OCI-M1 (cell line): ENCODE results near the gene FARP2.
"Not testable (repeated sequence)": the region's sequence is repeated elsewhere in the genome, so short reads cannot be mapped to it uniquely, and the experiment has no call there.

Experiments used
- DNase-seq: peaks from one replicate; lab custom pipeline; 2025; lab: John Stamatoyannopoulos, UW

Gene FARP2

DNA sequence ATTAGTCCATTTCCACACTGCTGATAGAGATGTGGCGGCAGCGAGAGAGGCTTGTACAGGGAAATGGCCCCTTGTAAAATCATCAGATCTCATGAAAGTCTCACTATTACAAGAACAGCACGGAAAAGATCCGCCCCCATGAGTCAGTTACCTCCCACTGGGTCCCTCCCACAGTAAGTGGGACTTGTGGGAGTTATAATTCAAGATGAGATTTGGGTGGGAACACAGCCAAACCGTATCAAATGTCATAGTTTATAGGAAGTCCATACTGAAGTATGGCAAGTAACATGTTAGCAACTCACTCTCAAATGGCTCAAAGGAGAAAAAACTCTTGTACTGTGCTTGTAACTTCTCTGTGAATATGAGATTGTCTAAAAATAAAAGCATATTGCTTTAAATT, 56.1 kb downstream of the FARP2 start:
- peak; percentile 94 for DNase-seq

DNA sequence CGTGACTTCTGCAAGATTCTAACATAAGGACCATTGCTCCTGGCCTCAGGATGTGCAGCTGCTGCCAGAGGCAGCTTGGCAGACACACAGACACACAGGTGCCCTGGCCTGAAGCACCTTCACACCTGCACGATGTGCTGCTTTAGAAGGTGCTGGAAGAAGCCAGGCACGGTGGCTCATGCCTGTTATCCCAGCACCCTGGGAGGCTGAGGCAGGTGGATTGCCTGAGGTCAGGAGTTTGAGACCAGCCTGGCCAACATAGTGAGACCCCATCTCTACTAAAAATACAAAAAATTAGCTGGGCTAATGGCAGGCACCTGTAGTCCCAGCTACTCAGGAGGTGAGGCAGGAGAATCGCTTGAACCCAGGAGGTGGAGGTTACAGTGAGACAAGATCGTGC, 57.4 kb downstream of the FARP2 start:
- DNase-seq = not testable (repeated sequence)

DNA sequence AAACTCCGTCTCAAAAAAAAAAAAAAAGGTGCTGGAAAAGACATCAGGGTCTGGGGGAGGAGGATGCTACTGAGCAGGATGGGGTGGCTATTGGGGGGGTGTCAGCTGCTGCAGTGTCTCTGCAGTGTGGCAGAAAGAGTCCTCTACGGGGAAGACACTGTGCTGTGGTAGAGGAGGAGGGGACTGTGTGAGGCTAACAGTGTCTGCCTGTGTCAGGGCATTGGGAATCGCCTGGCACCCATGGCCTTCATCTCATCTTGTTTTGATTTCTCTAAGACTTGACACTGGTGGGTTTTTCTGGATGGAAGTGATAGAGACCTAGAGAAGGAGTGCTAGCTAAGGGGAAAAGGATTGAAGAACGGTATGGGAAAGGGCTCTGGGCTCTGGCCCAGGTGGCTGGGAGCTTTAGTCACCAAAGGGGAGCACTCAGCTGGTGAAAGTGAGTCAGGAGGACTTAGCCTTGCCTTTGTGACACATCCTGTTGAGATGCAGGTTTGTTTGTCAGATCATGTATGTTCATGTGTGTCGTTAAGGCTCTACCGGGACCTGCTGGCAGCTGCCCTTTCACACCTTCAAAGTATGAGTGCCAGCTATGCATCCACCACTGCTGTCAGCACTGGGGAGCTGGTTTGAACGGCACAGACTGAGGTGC, 58.0 kb downstream of the FARP2 start:
- DNase-seq = no peak

DNA sequence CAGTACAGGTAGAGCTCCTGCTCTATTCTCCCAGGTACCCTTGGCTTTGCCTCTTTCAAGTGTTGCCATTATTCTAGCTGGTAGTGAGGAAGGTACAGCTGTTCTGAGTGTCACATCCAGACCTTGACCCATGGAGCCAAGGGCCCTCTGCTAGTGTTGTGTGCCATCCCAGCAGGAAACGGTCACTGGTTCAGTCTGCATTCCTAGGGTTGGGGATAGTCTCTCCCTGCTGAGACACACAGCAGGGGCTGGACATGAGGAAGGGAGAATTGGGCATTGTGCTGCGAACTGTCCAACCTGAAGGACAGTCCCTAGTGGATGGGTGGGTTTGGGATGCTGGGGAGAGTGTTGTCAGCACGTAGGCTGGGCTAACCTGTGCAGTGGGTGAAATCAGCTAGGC, 59.1 kb downstream of the FARP2 start:
- no peak for DNase-seq

DNA sequence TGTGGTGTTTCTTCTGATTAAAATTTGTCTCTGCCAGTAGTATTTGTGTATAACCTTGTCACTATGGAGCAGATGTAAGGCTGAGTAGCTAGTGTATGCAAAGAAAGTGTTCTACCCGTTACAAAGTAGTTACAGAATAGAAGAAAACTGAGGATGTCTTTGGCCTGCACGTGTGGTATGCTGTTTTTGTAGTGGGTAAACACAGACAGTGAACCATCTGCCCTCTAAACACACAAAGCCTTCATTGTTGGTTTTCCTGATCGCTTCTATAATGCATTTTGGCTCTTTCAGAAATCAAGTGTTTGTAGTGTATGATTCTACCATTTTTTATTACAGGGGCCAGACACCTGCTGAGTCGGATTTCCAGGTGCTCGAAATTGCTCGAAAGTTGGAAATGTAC, 61.5 kb downstream of the FARP2 start:
- DNase-seq = no peak

DNA sequence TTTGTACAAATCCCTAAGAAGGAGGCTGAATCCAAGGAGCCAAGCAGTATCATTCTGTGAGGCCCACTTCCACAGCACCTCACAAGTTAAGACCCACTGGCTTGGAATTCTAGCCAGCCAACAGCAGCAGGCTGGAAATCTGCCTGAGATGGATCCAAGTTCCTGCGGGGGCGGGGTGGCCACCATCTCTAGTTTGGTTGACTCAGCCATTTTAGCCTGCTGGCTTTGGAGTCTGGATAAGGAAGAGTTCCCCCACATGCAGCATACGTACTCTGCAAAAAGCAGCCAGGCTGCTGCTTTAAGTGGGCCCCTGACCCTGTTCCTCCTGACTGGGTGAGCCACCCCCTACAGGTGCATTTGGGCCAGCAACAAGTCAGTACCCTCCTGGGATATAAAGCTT, 65.2 kb downstream of the FARP2 start:
- DNase-seq = no peak

DNA sequence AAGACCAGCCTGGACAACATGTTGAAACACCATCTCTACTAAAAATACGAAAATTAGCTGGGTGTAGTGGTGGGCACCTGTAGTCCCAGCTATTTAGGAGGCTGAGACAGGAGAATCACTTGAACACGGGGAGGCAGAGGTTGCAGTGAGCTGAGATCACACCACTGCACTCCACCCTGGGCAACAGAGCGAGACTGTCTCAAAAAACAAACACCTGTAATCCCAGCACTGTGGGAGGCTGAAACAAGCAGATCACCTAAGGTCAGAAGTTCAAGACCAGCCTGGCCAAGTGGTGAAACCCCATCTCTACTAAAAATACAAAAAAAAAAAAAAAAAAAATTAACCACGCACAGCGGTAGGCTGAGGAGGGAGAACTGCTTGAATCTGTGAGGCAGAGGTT, 65.9 kb downstream of the FARP2 start:
- DNase-seq = not testable (repeated sequence)

DNA sequence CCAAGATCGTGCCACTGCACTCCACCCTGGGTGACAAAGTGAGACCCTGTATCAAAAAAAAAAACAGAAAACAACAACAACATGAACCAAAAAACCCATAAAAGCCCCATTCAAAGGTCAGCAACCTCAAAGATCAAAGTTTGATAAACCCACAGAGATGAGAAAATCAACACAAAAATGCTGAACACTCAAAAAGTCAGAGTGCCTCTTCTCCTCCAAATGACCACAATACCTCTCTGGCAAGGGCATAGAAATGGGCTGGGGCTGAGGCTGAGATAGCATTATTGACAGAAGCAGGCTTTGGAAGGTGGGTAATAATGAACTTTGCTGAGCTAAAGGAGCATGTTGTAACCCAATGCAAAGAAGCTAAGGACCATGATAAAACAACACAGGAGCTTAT, 66.3 kb downstream of the FARP2 start:
- no peak for DNase-seq

DNA sequence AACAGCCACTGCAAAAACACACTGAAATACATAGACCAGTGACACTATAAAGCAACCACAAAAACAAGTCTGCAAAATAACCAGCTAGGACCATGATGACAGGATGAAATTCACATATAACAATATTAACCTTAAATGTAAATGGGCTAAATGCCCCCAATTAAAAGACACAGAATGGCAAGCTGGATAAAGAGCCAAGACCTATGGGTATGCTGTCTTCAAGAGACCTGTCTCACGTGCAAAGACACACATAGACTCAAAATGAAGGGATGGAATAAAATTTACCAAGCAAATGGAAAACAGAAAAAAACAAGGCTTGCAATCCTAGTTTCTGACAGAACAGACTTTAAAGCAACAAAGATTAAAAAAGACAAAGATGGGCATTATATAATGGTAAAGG, 67.4 kb downstream of the FARP2 start:
- DNase-seq = not testable (repeated sequence)

DNA sequence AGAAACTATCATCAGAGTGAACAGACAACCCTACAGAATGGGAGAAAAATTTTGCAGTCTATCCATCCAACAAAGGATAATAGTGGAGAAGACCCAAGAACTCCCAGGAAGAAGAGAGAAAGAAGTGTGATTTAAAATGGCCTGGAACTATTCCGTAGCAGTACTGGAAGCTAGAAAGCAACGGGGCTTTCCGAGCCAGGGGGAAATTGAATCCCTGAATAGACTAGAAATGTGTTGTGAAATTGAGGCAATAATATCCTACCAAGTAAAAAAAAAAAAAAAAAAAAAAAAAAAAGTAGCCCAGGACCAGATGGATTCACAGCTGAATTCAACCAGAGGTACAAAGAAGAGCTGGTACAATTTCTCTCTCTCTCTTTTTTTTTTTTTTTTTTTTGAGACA, 69.3 kb downstream of the FARP2 start:
- DNase-seq = no peak

DNA sequence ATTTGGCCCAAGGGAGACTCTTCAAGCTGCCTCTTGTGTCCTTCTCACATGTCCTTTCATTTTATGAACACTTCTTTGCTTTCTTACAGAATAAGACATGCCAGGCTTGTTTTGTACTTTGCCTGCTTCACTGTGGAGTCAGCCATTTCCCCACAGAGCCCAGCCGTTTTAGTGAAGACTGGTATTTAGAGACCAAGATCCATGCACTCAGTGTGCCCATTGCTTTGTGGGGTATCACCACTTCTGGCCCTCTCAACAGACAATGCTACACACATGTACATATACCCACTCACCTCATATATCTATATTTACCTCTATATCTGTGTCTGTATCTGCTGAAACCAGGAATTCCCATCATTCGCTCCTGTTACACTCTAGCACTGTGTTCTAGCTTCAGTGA, 74.1 kb downstream of the FARP2 start:
- DNase-seq = no peak

DNA sequence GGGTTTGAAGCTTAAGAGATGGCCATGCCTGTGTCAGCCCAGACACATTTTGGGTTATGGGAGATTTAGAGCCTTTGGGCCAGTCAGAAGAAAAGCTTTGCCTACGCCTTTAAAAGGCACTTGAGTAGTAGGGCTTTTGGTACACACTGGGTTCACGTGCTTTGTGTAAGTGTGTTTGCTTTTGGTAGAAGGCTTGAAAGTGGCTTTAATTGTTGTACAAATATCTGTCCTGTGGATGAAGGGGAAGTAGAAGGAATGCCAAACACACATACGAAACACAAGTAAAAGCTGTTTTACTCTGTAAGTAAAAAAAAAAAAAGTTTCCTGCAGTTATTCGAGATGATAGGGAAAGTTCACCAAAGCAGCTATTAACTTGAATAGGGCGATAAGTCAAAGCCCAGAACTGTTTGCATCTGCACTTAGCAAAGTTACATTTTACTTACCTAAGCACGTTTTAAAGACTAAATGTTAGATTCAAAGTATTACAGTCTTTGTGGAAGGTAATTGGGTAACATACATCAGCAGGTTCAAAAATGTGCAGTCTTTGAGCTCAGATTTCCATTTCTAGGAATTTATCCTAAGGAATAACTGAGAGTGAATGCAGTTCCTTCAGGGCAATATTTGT, 76.9 kb downstream of the FARP2 start:
- DNase-seq = no peak

DNA sequence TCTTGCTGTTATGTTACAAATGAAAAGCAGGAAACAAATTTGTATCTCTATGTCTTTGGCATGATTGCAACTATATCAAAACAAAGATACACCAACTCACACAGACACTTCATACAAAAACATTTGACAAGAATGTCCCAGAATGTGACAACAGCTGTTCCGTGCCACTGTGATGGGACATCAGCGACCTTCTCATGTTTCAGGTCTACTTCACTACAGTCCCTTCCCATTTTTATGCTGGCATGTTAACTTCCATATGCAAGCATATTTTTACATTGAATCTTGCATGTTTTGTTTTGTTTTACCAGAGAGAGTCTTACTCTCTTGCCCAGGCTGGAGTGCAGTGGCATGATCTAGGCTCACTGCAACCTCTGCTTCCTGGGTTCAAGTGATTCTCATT, 81.1 kb downstream of the FARP2 start:
- DNase-seq = no peak

DNA sequence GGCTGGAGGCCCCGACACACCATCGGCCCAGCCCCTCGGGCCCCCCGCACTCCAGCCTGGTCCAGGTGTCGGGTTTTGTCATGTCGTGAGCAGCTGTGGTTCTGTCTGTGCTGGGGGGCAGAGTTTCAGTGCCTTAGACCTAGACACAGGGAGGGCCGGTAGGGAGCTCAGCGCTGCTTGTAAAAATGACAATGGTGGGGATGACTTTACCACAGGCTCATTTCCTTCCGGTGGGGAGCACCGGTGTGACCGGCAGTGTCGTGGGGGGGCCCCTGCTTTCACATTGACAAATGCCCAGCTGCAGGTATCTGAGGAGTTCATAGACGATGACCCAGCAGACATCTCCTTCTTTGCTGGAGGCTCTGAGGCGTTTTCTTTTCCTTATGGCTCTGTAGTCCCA, 85.4 kb downstream of the FARP2 start:
- DNase-seq = no peak

DNA sequence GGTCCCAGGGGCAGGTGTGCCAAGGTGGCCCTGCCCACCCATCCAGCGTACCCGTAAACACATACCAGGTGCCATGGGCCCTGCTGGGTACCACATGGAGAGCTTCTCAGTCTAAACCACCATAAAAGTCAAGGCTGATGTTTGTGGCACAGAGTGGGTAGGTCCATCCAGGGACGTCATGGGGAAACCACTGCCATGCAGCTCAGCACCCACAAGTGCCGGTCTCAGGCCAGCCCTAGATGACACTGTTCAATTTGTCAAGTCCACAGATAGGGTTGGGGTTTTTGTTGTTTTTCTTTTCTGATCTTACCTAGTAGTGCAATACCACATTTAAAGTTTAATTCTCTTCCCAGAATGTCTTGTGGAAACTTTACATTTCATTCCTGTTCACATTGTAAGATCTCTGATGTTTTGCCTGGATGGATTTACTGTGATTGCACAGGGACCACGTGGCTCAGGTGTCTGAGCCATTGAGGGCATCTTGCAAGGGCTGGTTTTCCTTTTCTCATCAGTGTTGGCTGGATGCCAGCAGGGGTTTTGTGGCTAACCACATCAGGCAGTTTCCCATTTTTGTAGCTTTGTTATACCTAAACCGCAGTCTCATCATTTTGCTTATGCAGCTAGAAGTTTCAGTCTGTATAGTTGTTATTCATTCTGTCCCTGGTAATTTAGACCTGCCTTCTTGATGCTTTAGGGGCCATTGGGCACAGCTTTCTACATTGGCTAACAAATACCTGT, 87.6 kb downstream of the FARP2 start:
- peak; percentile 94 for DNase-seq

DNA sequence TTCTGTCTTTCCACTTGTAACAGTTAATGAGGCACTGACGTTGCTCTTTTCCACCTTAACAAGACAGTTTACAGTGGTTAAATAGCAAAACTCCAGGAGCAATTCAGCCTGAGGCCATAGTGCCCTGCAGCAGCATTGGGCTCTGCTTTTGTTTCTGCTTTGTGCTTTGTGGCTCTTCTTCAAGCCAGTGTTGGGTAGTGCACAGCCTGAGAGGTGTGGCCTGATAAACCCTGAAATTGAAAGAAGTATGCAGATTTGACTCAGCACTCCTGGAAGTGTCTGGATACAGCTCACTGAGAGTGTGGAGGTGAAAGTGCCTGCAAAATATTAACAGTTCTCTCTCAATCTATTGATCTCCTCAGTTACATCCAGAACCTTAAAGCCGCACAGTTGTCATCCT, 89.3 kb downstream of the FARP2 start:
- peak; percentile 23 for DNase-seq

DNA sequence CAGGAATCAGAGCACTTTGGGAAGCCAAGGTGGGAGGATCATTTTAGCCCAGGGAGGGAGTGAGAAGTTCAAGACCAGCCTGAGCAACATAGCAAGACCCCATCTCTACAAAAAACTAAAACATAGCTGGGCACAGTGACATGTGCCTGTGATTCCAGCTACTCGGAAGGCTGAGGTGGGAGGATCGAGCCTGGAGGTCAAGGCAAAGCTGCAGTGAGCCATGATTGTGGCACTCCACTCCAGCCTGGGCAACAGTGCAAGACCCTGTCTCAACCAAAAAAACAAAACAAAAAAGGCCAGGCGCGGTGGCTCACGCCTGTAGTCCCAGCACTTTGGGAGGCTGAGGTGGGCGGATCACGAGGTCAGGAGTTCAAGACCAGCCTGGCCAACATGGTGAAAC, 94.0 kb downstream of the FARP2 start:
- not testable (repeated sequence) for DNase-seq

DNA sequence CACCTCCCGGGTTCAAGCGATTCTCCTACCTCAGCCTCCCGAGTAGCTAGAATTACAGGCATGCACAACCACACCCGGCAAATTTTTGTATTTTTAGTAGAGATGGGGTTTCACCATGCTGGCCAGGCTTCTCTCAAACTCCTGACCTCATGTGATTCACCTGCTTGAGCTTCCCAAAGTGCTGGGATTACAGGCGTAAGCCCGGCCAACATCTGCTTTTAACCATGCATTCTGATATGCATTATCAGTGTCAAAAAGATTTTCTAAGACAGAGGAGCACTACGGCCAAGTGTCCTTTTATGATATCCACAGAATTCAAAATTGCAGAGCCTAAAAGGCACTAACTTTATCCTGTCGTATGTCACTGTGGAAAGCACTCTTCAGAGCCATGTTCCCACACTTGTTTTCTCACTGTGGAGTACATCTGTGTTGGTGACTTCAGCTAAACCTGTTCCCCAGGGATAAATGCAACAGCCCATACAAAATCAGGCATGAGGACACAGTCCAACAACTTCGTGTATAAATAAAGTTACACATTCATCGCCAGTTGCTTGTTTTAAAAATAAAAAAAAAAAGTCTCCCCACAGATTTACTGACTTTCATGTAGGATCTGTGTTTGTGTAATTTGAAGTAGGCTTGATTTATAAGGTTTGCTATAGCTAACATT, 95.9 kb downstream of the FARP2 start:
- no peak for DNase-seq

DNA sequence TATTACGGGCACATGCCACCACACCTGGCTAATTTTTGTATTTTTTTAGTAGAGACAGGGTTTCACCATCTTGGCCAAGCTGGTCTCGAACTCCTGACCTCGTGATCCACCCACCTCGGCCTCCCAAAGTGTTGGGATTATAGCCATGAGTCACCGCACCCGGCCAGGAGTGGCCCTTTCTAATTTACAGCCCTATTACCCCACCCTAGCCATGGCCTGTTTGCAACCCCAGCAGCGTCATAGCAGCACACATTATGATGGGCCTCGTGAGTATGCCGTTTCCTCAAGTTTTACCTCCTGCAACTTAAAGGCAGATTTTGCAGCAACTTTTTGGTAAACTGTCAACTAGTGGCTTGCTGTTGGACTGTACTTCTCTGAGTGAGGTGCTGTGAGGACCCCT, 97.8 kb downstream of the FARP2 start:
- DNase-seq = not testable (repeated sequence)

DNA sequence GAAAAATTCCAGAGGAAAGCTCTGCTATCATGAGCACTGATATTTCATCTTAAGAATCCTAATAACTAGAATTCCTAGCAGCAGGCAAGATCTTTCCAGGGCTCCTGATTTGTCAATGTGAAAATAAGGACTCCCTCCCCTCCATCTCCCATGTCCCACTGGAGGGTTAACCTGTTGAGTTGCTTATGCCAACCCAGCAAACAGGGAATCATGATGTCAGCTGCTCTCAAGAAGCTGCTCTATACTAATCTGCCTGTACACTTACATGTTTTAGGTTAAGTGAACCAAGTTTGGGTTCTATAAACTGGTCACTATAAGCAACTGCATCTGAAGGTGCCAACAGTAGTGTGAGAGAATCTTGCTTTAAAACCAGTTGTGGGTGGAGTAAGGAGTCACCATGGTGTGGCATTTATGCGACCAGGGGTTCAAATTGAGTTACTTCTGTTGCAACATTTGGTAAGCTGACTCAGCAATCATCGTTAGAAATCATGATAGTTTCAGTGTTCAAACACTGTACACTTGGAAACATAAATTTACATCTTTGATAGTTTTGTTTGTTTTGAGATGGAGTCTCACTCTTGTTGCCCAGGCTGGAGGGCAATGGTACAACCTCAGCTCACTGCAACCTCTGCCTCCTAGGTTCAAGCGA, 98.9 kb downstream of the FARP2 start:
- peak; percentile 35 for DNase-seq

DNA sequence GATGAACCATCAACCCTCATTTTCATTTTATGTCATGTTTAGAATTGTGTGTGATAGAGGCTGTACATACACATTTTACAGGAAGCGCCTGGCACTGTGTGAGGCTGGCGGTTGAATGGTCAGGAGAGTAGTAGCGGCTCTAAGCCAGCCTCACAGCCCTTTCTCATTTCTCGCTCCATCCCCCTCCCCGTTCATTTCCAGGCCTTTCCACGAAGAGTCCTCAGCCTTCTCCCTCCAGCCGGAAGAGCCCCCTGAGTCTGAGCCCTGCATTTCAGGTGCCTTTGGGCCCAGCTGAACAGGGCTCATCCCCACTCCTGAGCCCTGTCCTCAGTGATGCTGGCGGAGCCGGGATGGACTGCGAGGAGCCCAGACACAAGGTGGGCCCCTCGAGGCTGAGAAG, 100.5 kb downstream of the FARP2 start:
- no peak for DNase-seq

DNA sequence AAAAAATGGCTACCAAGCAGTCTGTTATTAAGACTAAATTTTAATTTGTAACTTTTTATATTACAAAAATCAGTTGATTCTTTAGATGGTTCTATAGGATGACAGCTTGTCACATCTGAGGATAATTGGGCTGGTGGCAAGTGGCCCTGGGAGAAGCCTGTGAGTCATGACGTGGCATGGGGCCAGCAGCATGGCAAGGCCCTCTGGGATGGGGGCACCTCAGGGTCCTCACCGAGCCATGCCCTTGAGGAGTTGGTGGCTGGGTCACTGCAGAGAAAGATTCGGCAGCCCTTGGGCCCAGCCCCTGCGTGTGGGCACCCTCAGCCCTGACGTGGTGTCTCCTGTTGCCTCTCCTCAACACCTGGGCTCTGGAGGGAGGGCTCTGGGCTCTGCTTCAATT, 102.6 kb downstream of the FARP2 start:
- DNase-seq = no peak
